Hepatocyte (in vitro differentiated cells): ENCODE results near the gene APOH. TPM values are rescaled to one million over a fixed set of nuclear protein-coding genes. Genes with fewer than 3 reads are reported as not detected.

Experiments
- DNase-seq: peaks from one replicate; pipeline ENCODE4 v3.0.0-alpha.2; 2016; ENCODE audit warnings: low spot score
- H2AFZ ChIP-seq: fragments of 200-600 bp; sonication (generic); 2 replicates; pipeline ENCODE4 v1.6.0; 2016; ENCODE audit warnings: antibody characterized with exemption, mild to moderate bottlenecking
- H3K27ac ChIP-seq: fragments of 200-600 bp; sonication (generic); 2 replicates; pipeline ENCODE4 v1.5.1; 2016; ENCODE audit warnings: mild to moderate bottlenecking
- H3K27me3 ChIP-seq: fragments of 200-600 bp; sonication (generic); 2 replicates; pipeline ENCODE4 v1.6.1; 2016
- H3K36me3 ChIP-seq: fragments of 200-600 bp; sonication (generic); replicated peaks from 2 replicates; pipeline ENCODE4 v1.5.1; 2016; ENCODE audit warnings: low read depth; ENCODE audit not compliant: insufficient read depth
- H3K4me1 ChIP-seq: fragments of 200-600 bp; sonication (generic); 2 replicates; pipeline ENCODE4 v1.5.1; 2016; ENCODE audit warnings: mild to moderate bottlenecking, moderate library complexity; ENCODE audit not compliant: insufficient read depth
- H3K4me2 ChIP-seq: fragments of 200-600 bp; sonication (generic); 2 replicates; pipeline ENCODE4 v1.6.0; 2016
- H3K4me3 ChIP-seq: fragments of 200-600 bp; sonication (generic); 2 replicates; pipeline ENCODE4 v1.5.1; 2016; ENCODE audit warnings: mild to moderate bottlenecking
- H3K79me2 ChIP-seq: fragments of 200-600 bp; sonication (generic); 2 replicates; pipeline ENCODE4 v1.6.0; 2017; ENCODE audit warnings: mild to moderate bottlenecking
- H3K9me2 ChIP-seq: fragments of 200-600 bp; sonication (generic); replicated peaks from 2 replicates; pipeline ENCODE4 v1.6.0; 2017; ENCODE audit warnings: mild to moderate bottlenecking; ENCODE audit not compliant: insufficient read depth
- H3K9me3 ChIP-seq: fragments of 200-600 bp; sonication (generic); 2 replicates; pipeline ENCODE4 v1.5.1; 2016; ENCODE audit warnings: low read depth, mild to moderate bottlenecking
- H4K20me1 ChIP-seq: fragments of 200-600 bp; sonication (generic); 2 replicates; pipeline ENCODE4 v1.6.0; 2016; ENCODE audit warnings: mild to moderate bottlenecking; ENCODE audit not compliant: insufficient read depth, poor library complexity, severe bottlenecking
- CTCF ChIP-seq: fragments of 200-600 bp; sonication (generic); IDR thresholded peaks from 2 replicates; pipeline ENCODE4 v1.5.1; 2016; ENCODE audit warnings: antibody characterized with exemption, mild to moderate bottlenecking; ENCODE audit not compliant: poor library complexity
- EZH2 ChIP-seq: fragments of 200-600 bp; sonication (generic); IDR thresholded peaks from 2 replicates; pipeline ENCODE4 v1.6.1; 2016; ENCODE audit warnings: antibody characterized with exemption, mild to moderate bottlenecking, borderline replicate concordance
- EZH2phosphoT487 ChIP-seq: fragments of 200-600 bp; sonication (generic); IDR thresholded peaks from one replicate; pipeline ENCODE4 v1.6.1; 2018; ENCODE audit warnings: antibody characterized with exemption, mild to moderate bottlenecking, low read depth, moderate library complexity; ENCODE audit not compliant: unreplicated experiment, severe bottlenecking
- WGBS: methylation state at CpG from one replicate; pipeline ENCODE4 v1.1.6; 2016; ENCODE audit warnings: low lambda C conversion rate; ENCODE audit errors: missing lambda C conversion rate; 5-methylcytosine and 5-hydroxymethylcytosine counted together
- polyA plus RNA-seq: library from polyadenylated mRNA; unstranded; fragments of >200 nt; fragmentation: Nextera tagmentation; extraction: Ambion mirVana; gene quantifications from 2 replicates; pipeline ENCODE4 v1.2.1, GENCODE V29; 2016
- total RNA-seq: library from RNA; depleted of rRNA; stranded (reverse); fragments of >200 nt; gene quantifications from 2 replicates; pipeline ENCODE4 v1.2.3, GENCODE V29; 2014

APOH gene
- total RNA-seq (449 and 502 TPM in 2 replicates), polyA plus RNA-seq (202 and 374 TPM in 2 replicates)

- 76% methylated on average over 20 of the region's 20 CpGs for WGBS
- Histone ChIP-seq H3K4me1 (peaks cover 5% of the 10 kb centered on the region), H3K9me2 (no peaks in the 10 kb centered on the region), H4K20me1 (no peaks in the 10 kb centered on the region), H3K27me3 (no peaks in the 10 kb centered on the region), H3K9me3 (no peaks in the 10 kb centered on the region), H3K36me3 (no peaks in the 10 kb centered on the region), H3K79me2 (no peaks in the 10 kb centered on the region), H3K4me3 (no peak within 1 kb of the TSS), H3K4me2 (peak within 1 kb of the TSS; percentile 16), H2AFZ (no peak within 1 kb of the TSS), H3K27ac (peak within 1 kb of the TSS; percentile 56)
- TF ChIP-seq CTCF (no peak), EZH2phosphoT487 (no peak), EZH2 (no peak)
- DNase-seq: peak; percentile 38
Measured at GRCh38 chr17:66228887-66229782, at the start of gene APOH. APOH (minus strand) TSS chr17:66229415; CDS start chr17:66229379, 36 bp downstream.

- Histone ChIP-seq H4K20me1 (no peaks in the 10 kb centered on the region), H3K36me3 (no peaks in the 10 kb centered on the region)
- TF ChIP-seq CTCF (no peak), EZH2phosphoT487 (no peak), EZH2 (no peak)
Measured at GRCh38 chr17:66277191-66277590, 48.0 kb upstream of the APOH start.

GRCh38 chr17:66276328-66276937, 47.2 kb upstream of the APOH start:
- no peaks in the 10 kb centered on the region for H3K9me3 ChIP-seq
- H3K36me3 ChIP-seq: no peaks in the 10 kb centered on the region
- no peaks in the 10 kb centered on the region for H3K27me3 ChIP-seq
- WGBS: 90% methylated on average over 3 of the region's 3 CpGs
- peak overlapping the region; percentile 45 for H3K27ac ChIP-seq
- H3K9me2 ChIP-seq: no peaks in the 10 kb centered on the region
- H3K4me2 ChIP-seq: no peak overlapping the region
- no peak for DNase-seq
- H3K79me2 ChIP-seq: no peaks in the 10 kb centered on the region
- TF ChIP-seq CTCF (no peak), EZH2phosphoT487 (no peak), EZH2 (no peak)
- H2AFZ ChIP-seq: no peak overlapping the region
- no peaks in the 10 kb centered on the region for H4K20me1 ChIP-seq
- H3K4me3 ChIP-seq: no peak overlapping the region
- H3K4me1 ChIP-seq: peaks cover 8% of the 10 kb centered on the region

More at GRCh38 chr17:66277191-66277590, 48.0 kb upstream of the APOH start:
- no peaks in the 10 kb centered on the region for H3K9me3 ChIP-seq
- H3K79me2 ChIP-seq: no peaks in the 10 kb centered on the region
- H3K27ac ChIP-seq: no peak overlapping the region
- no peak overlapping the region for H3K4me2 ChIP-seq
- DNase-seq: no peak
- peaks cover 8% of the 10 kb centered on the region for H3K4me1 ChIP-seq
- no peaks in the 10 kb centered on the region for H3K9me2 ChIP-seq
- no peaks in the 10 kb centered on the region for H3K27me3 ChIP-seq
- no peak overlapping the region for H2AFZ ChIP-seq
- WGBS: 81% methylated on average over 2 of the region's 2 CpGs
- no peak overlapping the region for H3K4me3 ChIP-seq
